GM12878 (cell line): ENCODE measurements around the gene C21orf91. TPM values are rescaled to one million over a fixed set of nuclear protein-coding genes. Genes with fewer than 3 reads are reported as not detected.
A peak's percentile ranks its signal among the peaks of the same experiment; 100 is the strongest.

ENCODE experiments used
- ATAC-seq: fragments of 200-7000 bp; cut with Tn5 transposase; 3 replicates; pipeline ENCODE4 v1.9.1; 2020; ENCODE audit warnings: mild to moderate bottlenecking, moderate library complexity
- BruUV-seq: library from RNA; stranded (reverse); fragments of 400-500 nt; replicated peaks from 2 replicates; lab custom pipeline; 2021; lab: Mats Ljungman, UMichigan
- CTCF ChIA-PET: fragments of 300-600 bp; sonication (Branson Sonifier 250); formaldehyde crosslinking; extraction: SDS; loops from one replicate; lab custom pipeline; 2021; ENCODE audit warnings: inconsistent platforms; lab: Yijun Ruan, JAX
- POLR2A ChIA-PET: fragments of 350-600 bp; formaldehyde crosslinking; extraction: SDS; loops from one replicate; lab custom pipeline; 2021; ENCODE audit warnings: inconsistent platforms; lab: Charles Lee
- RAD21 ChIA-PET: fragments of 300-600 bp; sonication (Branson Sonifier 250); formaldehyde crosslinking; loops from one replicate; lab custom pipeline; 2023; ENCODE audit warnings: antibody characterized with exemption; ENCODE audit not compliant: unreplicated experiment; lab: Charles Lee
- SMC1A ChIA-PET: fragments of 300-600 bp; sonication (Branson Sonifier 250); formaldehyde crosslinking; loops from one replicate; lab custom pipeline; 2023; ENCODE audit not compliant: unreplicated experiment, uncharacterized antibody; lab: Charles Lee
- DNase-seq: peaks from one replicate; pipeline ENCODE4 v3.0.0-alpha.2; 2011; ENCODE audit warnings: low read depth, low spot score
- FAIRE-seq: peaks from 3 replicates; lab custom pipeline; 2011; peaks lifted over from hg19 to GRCh38; lab: Jason Lieb, UNC
- H2AFZ ChIP-seq: 2 replicates; pipeline ENCODE4 v1.6.0; 2011; ENCODE audit warnings: low read depth, low read length, control low read depth; ENCODE audit not compliant: control insufficient read depth
- H3K27ac ChIP-seq: 2 replicates; pipeline ENCODE4 v1.5.1; 2011; ENCODE audit warnings: control low read depth; ENCODE audit not compliant: control insufficient read depth, insufficient read depth
- H3K27me3 ChIP-seq, 2 experiments: replicated peaks in 1 of 2; 2 replicates each; pipeline versions ENCODE4 v1.6.0 to v1.6.1; 2011; ENCODE audit warnings: low read length in 1 of 2; ENCODE audit not compliant: control insufficient read depth in 2 of 2, insufficient read depth in 2 of 2
- H3K36me3 ChIP-seq, 2 experiments: 2 replicates each; pipeline ENCODE4 v1.5.1; 2011; ENCODE audit warnings: low read length in 1 of 2; ENCODE audit not compliant: control insufficient read depth in 2 of 2, insufficient read depth in 2 of 2
- H3K4me1 ChIP-seq: 2 replicates; pipeline ENCODE4 v1.6.1; 2011; ENCODE audit warnings: mild to moderate bottlenecking, low read length, moderate library complexity, mixed read lengths; ENCODE audit not compliant: control insufficient read depth, insufficient read depth
- H3K4me2 ChIP-seq: 2 replicates; pipeline ENCODE4 v1.6.0; 2011; ENCODE audit warnings: control low read depth; ENCODE audit not compliant: control insufficient read depth, insufficient read depth
- H3K4me3 ChIP-seq: fragments of 200-600 bp; sonication (generic); 2 replicates; pipeline ENCODE4 v1.5.1; 2016
- H3K79me2 ChIP-seq: 2 replicates; pipeline ENCODE4 v1.6.0; 2011; ENCODE audit warnings: low read length; ENCODE audit not compliant: control insufficient read depth, insufficient read depth
- H3K9ac ChIP-seq: 2 replicates; pipeline ENCODE4 v1.8.0; 2011; ENCODE audit warnings: low read length, control low read depth, mixed read lengths; ENCODE audit not compliant: control insufficient read depth, insufficient read depth
- H3K9me3 ChIP-seq: replicated peaks from 3 replicates; pipeline ENCODE4 v1.5.1; 2011; ENCODE audit warnings: mild to moderate bottlenecking, low read length; ENCODE audit not compliant: control insufficient read depth, insufficient read depth
- H4K20me1 ChIP-seq: 2 replicates; pipeline ENCODE4 v1.6.0; 2011; ENCODE audit not compliant: control insufficient read depth, insufficient read depth
- ATF3 ChIP-seq: IDR thresholded peaks from 2 replicates; pipeline ENCODE4 v1.6.1; 2011; ENCODE audit warnings: low read depth, mild to moderate bottlenecking, low read length, moderate library complexity, borderline replicate concordance; ENCODE audit errors: extremely low read depth
- BCL11A ChIP-seq: IDR thresholded peaks from 2 replicates; pipeline ENCODE4 v1.6.1; 2011; ENCODE audit warnings: low read depth, low read length
- BCL3 ChIP-seq: IDR thresholded peaks from 2 replicates; pipeline ENCODE4 v1.6.1; 2011; ENCODE audit warnings: borderline replicate concordance, low read depth, mild to moderate bottlenecking, moderate library complexity, low read length; ENCODE audit not compliant: insufficient read depth, poor library complexity, severe bottlenecking
- BCLAF1 ChIP-seq: fragments of 450-650 bp; IDR thresholded peaks from 2 replicates; pipeline ENCODE4 v1.6.1; 2017; ENCODE audit warnings: antibody characterized with exemption, mild to moderate bottlenecking, moderate library complexity
- CHD4 ChIP-seq: fragments of 200-600 bp; sonication (generic); IDR thresholded peaks from 2 replicates; pipeline ENCODE4 v1.6.1; 2016; ENCODE audit warnings: mild to moderate bottlenecking
- JUNB ChIP-seq: IDR thresholded peaks from 2 replicates; pipeline ENCODE4 v1.6.1; 2016; ENCODE audit warnings: antibody characterized with exemption, mild to moderate bottlenecking
- JUND ChIP-seq: IDR thresholded peaks from 2 replicates; pipeline ENCODE4 v1.6.1; 2012; ENCODE audit warnings: low read depth, mild to moderate bottlenecking, low read length, improper control_type of control experiment, moderate library complexity
- MYC ChIP-seq: IDR thresholded peaks from 2 replicates; pipeline ENCODE4 v1.6.1; 2011; ENCODE audit warnings: mild to moderate bottlenecking, low read length, moderate library complexity, inconsistent platforms; ENCODE audit not compliant: insufficient read depth, insufficient replicate concordance, insufficient read length, severe bottlenecking
- NFIC ChIP-seq: IDR thresholded peaks from 2 replicates; pipeline ENCODE4 v1.6.1; 2012; ENCODE audit warnings: low read depth, mild to moderate bottlenecking, inconsistent platforms, low read length, moderate library complexity
- NFXL1 ChIP-seq: fragments of 450-650 bp; IDR thresholded peaks from 2 replicates; pipeline ENCODE4 v1.6.1; 2017; ENCODE audit warnings: antibody characterized with exemption, mild to moderate bottlenecking, borderline replicate concordance
- PAX5 ChIP-seq: IDR thresholded peaks from 2 replicates; pipeline ENCODE4 v1.6.1; 2011; ENCODE audit warnings: low read depth, low read length, borderline replicate concordance
- RB1 ChIP-seq: fragments of 450-650 bp; formaldehyde crosslinking; IDR thresholded peaks from 2 replicates; pipeline ENCODE4 v1.6.1; 2017; ENCODE audit warnings: mild to moderate bottlenecking, borderline replicate concordance
- RUNX3 ChIP-seq: IDR thresholded peaks from 2 replicates; pipeline ENCODE4 v1.6.1; 2012; ENCODE audit warnings: low read length, inconsistent platforms
- SIX5 ChIP-seq: IDR thresholded peaks from 2 replicates; pipeline ENCODE4 v1.6.1; 2011; ENCODE audit warnings: mild to moderate bottlenecking, low read depth, low read length, moderate library complexity; ENCODE audit not compliant: severe bottlenecking
- SRF ChIP-seq, 2 experiments: IDR thresholded peaks; 2 replicates each; pipeline ENCODE4 v1.6.1; 2011; ENCODE audit warnings: low read depth in 2 of 2, low read length in 2 of 2, mild to moderate bottlenecking in 1 of 2, moderate library complexity in 1 of 2
- STAT3 ChIP-seq: IDR thresholded peaks from 2 replicates; pipeline ENCODE4 v1.6.1; 2011; ENCODE audit warnings: low read depth, low read length, improper control_type of control experiment
- SUPT20H ChIP-seq: IDR thresholded peaks from 2 replicates; pipeline ENCODE4 v1.6.1; 2011; ENCODE audit warnings: low read depth, mild to moderate bottlenecking, low read length, moderate library complexity, borderline replicate concordance; ENCODE audit not compliant: control insufficient read depth
- SUZ12 ChIP-seq: fragments of 200-600 bp; sonication (generic); IDR thresholded peaks from one replicate; pipeline ENCODE4 v1.6.1; 2018; ENCODE audit warnings: antibody characterized with exemption, mild to moderate bottlenecking; ENCODE audit not compliant: unreplicated experiment
- ZNF217 ChIP-seq: fragments of 450-650 bp; IDR thresholded peaks from 2 replicates; pipeline ENCODE4 v1.6.1; 2017; ENCODE audit warnings: antibody characterized with exemption, mild to moderate bottlenecking
- ZNF274 ChIP-seq: IDR thresholded peaks from one replicate; pipeline ENCODE4 v1.8.0; 2011; ENCODE audit not compliant: insufficient read length, insufficient read depth
- WGBS: methylation state at CpG from one replicate; pipeline ENCODE4 v1.1.6; 2016; ENCODE audit warnings: low lambda C conversion rate; ENCODE audit not compliant: insufficient replicate concordance, insufficient coverage; ENCODE audit errors: missing lambda C conversion rate; 5-methylcytosine and 5-hydroxymethylcytosine counted together
- in situ Hi-C: fragments of 300-500 bp; cut with MboI; formaldehyde crosslinking; loops from 9 replicates; pipeline ENCODE4 v1.14.3; 2018; ENCODE audit warnings: mixed read lengths
- intact Hi-C: fragments of 100-400 bp; cut with micrococcal nuclease; formaldehyde crosslinking; loops from one replicate; pipeline ENCODE4 v1.14.2; 2022; ENCODE audit not compliant: unreplicated experiment
- polyA plus RNA-seq, 11 experiments: library from polyadenylated mRNA; depleted of rRNA in 4 of 11; unstranded in 6 of 11; stranded (reverse) in 5 of 11; fragments of >200 nt; fragmentation: Nextera tagmentation in 4 of 11; fragmentation: Illumina TruSeq in 1 of 11; extraction: Ambion mirVana in 4 of 11; extraction: Trizol in 1 of 11; gene quantifications; 1 replicate in 1 of 11; 2 replicates in 10 of 11; pipeline versions ENCODE4 v1.2.1 to v1.2.3, GENCODE V29; 2011 to 2016; ENCODE audit warnings: inconsistent platforms in 2 of 11, missing spikeins in 2 of 11, low read depth in 1 of 11
- total RNA-seq, 4 experiments: library from RNA; depleted of rRNA in 3 of 4; stranded (reverse); fragments of >200 nt in 3 of 4; fragmentation: Illumina TruSeq in 1 of 4; extraction: Trizol in 1 of 4; gene quantifications; 2 replicates each; pipeline versions ENCODE4 v1.2.1 to v1.2.3, GENCODE V29; 2013 to 2021

The C21orf91 gene
- total and polyA plus RNA-seq, 10 of the 15 experiments (the other 5 are each of a cell fraction or from before 2014, with no cell fraction given), result 9.3 to 40.3 (median 29.8) TPM

DNA sequence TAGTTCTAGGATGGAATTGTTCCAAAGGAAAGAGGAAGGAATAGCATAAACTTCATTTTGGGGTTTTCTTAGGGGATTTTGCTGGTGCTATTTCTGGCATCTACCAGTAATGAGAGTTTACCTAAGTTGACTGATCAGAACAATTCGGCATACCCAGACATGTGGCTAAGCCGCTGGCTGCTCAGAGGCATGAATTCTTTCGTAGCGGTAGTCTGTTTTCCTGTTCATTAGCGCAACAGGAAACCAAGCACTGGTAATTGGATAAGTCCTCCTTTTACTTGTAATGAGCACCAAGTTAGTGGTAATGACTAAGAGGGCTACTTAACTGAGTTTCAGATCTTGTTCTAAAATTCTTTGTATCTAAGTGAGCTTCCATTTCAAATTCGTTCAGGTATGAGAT lies 38.6 kb downstream of the C21orf91 start:
- Histone ChIP-seq H3K79me2 (no peaks in the 10 kb centered on the region), H3K4me1 (peaks cover 65% of the 10 kb centered on the region), H3K4me2 (peak overlapping the region; percentile 52), H2AFZ (no peak overlapping the region; the same call in 1 of the 2 replicates), H3K27me3 (no peaks in the 10 kb centered on the region), H3K9ac (no peak overlapping the region), H3K4me3 (no peak overlapping the region), H3K36me3 (no peaks in the 10 kb centered on the region), H4K20me1 (no peaks in the 10 kb centered on the region), H3K9me3 (peaks cover under 1% of the 10 kb centered on the region; the same call in 2 of the 3 replicates), H3K27ac (peak overlapping the region; percentile 91)
- WGBS, result 1% methylated on average over 6 of the region's 6 CpGs
- ATAC-seq (peak; percentile 64), DNase-seq (peak; percentile 95), FAIRE-seq (no peak)
- no TSS peak for BruUV-seq
- intact Hi-C loops, result loop anchor here (1.0 to 5.0 kb wide), 7 partner anchors 38 to 168 kb away; partner anchors contain the start of genes BTG3 and C21orf91
- in situ Hi-C loops, result loop anchor here (5.0 kb wide), 1 partner anchor 168 kb away; the partner anchor contains the start of gene BTG3
- ChIA-PET SMC1A (interaction anchor here (0.7 to 5.8 kb wide), 18 partner anchors 11 to 195 kb away, joined by 3 to 100 read pairs (median 6); partner anchors contain the start of gene C21orf91), CTCF (interaction anchor here (0.7 to 5.8 kb wide), 8 partner anchors 11 to 171 kb away, joined by 3 to 48 read pairs (median 3); partner anchors contain the start of gene C21orf91), RAD21 (interaction anchor here (0.9 to 5.8 kb wide), 8 partner anchors 12 to 142 kb away, joined by 3 to 72 read pairs (median 6); partner anchors contain the start of gene C21orf91), POLR2A (interaction anchor here (0.9 to 1.9 kb wide), 4 partner anchors 11 to 68 kb away, joined by 3 to 7 read pairs (median 5); no protein-coding TSS in a partner anchor)
- no peak for TF ChIP-seq ZNF274
- TF ChIP-seq NFXL1, result no peak
- TF ChIP-seq MYC, result no peak
- TF ChIP-seq SRF (IDR thresholded peaks at IDR 0.05; ENCODE audit: low read depth in 2 of 2, low read length in 2 of 2), result no peak
- TF ChIP-seq SUPT20H, result no peak
- TF ChIP-seq BCLAF1, result no peak
- peak; percentile 95 for TF ChIP-seq ZNF217
- TF ChIP-seq SUZ12, result no peak
- peak; percentile 99 for TF ChIP-seq BCL11A
- TF ChIP-seq RUNX3, result peak; percentile 91
- peak; percentile 96 for TF ChIP-seq NFIC
- TF ChIP-seq CHD4, result no peak
- TF ChIP-seq SIX5, result no peak
- TF ChIP-seq STAT3, result peak; percentile 95; the same call in 1 of the 2 replicates
- TF ChIP-seq PAX5, result peak; percentile 94
- peak; percentile 69 for TF ChIP-seq BCL3
- TF ChIP-seq JUND, result no peak
- TF ChIP-seq JUNB, result peak; percentile 72
- TF ChIP-seq ATF3, result no peak
- no peak for TF ChIP-seq RB1
